ENCODE measurements around the gene DUSP5.

DUSP5 gene

GRCh38 chr10:110486680-110487410 is 10.9 kb upstream of the DUSP5 start:
- TF ChIP-seq FOXP2 (optimal IDR thresholded peaks at IDR 0.05; ENCODE audit: borderline replicate concordance, extremely low read depth, extremely low read length, insufficient read depth) (no peak), SIN3A (IDR thresholded peaks at IDR 0.05; ENCODE audit: borderline replicate concordance, insufficient read depth, low read length) (no peak), REST (IDR thresholded peaks at IDR 0.05; ENCODE audit: insufficient read depth in 1 of 2, low read depth in 2 of 2, low read length in 2 of 2) (no peak), TAF1 (IDR thresholded peaks at IDR 0.05; ENCODE audit: borderline replicate concordance, insufficient read depth, low read length) (no peak), POLR2AphosphoS5 (IDR thresholded peaks at IDR 0.05; ENCODE audit: low read depth, low read length) (no peak)

GRCh38 chr10:110487411-110488331 is 10.0 kb upstream of the DUSP5 start:
- no peak for TF ChIP-seq SIN3A (IDR thresholded peaks at IDR 0.05; ENCODE audit: borderline replicate concordance, insufficient read depth, low read length)
- no peak for TF ChIP-seq FOXP2 (optimal IDR thresholded peaks at IDR 0.05; ENCODE audit: borderline replicate concordance, extremely low read depth, extremely low read length, insufficient read depth)
- no peak for TF ChIP-seq REST (IDR thresholded peaks at IDR 0.05; ENCODE audit: insufficient read depth in 1 of 2, low read depth in 2 of 2, low read length in 2 of 2)
- TF ChIP-seq TAF1 (IDR thresholded peaks at IDR 0.05; ENCODE audit: borderline replicate concordance, insufficient read depth, low read length): no peak
- no peak for TF ChIP-seq POLR2AphosphoS5 (IDR thresholded peaks at IDR 0.05; ENCODE audit: low read depth, low read length)

- no peak for TF ChIP-seq SIN3A (IDR thresholded peaks at IDR 0.05; ENCODE audit: borderline replicate concordance, insufficient read depth, low read length)
- TF ChIP-seq FOXP2 (optimal IDR thresholded peaks at IDR 0.05; ENCODE audit: borderline replicate concordance, extremely low read depth, extremely low read length, insufficient read depth): no peak
- TF ChIP-seq POLR2AphosphoS5 (IDR thresholded peaks at IDR 0.05; ENCODE audit: low read depth, low read length): no peak
- TF ChIP-seq REST (IDR thresholded peaks at IDR 0.05; ENCODE audit: insufficient read depth in 1 of 2, low read depth in 2 of 2, low read length in 2 of 2): no peak
- no peak for TF ChIP-seq TAF1 (IDR thresholded peaks at IDR 0.05; ENCODE audit: borderline replicate concordance, insufficient read depth, low read length)
Observed at GRCh38 chr10:110488332-110488681, 9.4 kb upstream of the DUSP5 start.

GRCh38 chr10:110488940-110489339 is 8.8 kb upstream of the DUSP5 start:
- TF ChIP-seq REST (IDR thresholded peaks at IDR 0.05; ENCODE audit: insufficient read depth in 1 of 2, low read depth in 2 of 2, low read length in 2 of 2) (no peak), SIN3A (IDR thresholded peaks at IDR 0.05; ENCODE audit: borderline replicate concordance, insufficient read depth, low read length) (no peak), FOXP2 (optimal IDR thresholded peaks at IDR 0.05; ENCODE audit: borderline replicate concordance, extremely low read depth, extremely low read length, insufficient read depth) (no peak), POLR2AphosphoS5 (IDR thresholded peaks at IDR 0.05; ENCODE audit: low read depth, low read length) (no peak), TAF1 (IDR thresholded peaks at IDR 0.05; ENCODE audit: borderline replicate concordance, insufficient read depth, low read length) (no peak)
